Kidney epithelial cell (primary cell): ENCODE data around the gene RERE. TPM values are rescaled to one million over a fixed set of nuclear protein-coding genes. Genes with fewer than 3 reads are reported as not detected.

ENCODE experiments used
- DNase-seq: peaks from one replicate; pipeline ENCODE4 v3.0.0-alpha.2; 2010; ENCODE audit warnings: low read depth
- H3K27me3 ChIP-seq: 2 replicates; pipeline ENCODE4 v1.6.0; 2011; ENCODE audit warnings: low read length; ENCODE audit not compliant: control insufficient read depth, insufficient read depth
- H3K36me3 ChIP-seq: 2 replicates; pipeline ENCODE4 v1.5.1; 2011; ENCODE audit warnings: low read length; ENCODE audit not compliant: control insufficient read depth, insufficient read depth
- H3K4me3 ChIP-seq: 2 replicates; pipeline ENCODE4 v1.5.1; 2011; ENCODE audit warnings: low read depth, mild to moderate bottlenecking, control low read depth, low read length
- CTCF ChIP-seq: IDR thresholded peaks from 2 replicates; pipeline ENCODE4 v1.5.1; 2011; ENCODE audit warnings: mild to moderate bottlenecking, moderate library complexity, low read length, control low read depth, inconsistent platforms; ENCODE audit not compliant: insufficient read depth, poor library complexity, severe bottlenecking
- total RNA-seq: library from RNA; depleted of rRNA; stranded (reverse); fragments of >200 nt; gene quantifications from 2 replicates; pipeline ENCODE4 v1.2.3, GENCODE V29; 2015

RERE gene
- total RNA-seq, 1 donor from 2014 or later: 47.5 TPM

GRCh38 chr1:8516793-8517556 is 300.5 kb downstream of the RERE start:
- no peak for DNase-seq
- no peak for TF ChIP-seq CTCF
- Histone ChIP-seq H3K4me3 (no peak overlapping the region), H3K36me3 (no peaks in the 10 kb centered on the region), H3K27me3 (no peaks in the 10 kb centered on the region)

DNA sequence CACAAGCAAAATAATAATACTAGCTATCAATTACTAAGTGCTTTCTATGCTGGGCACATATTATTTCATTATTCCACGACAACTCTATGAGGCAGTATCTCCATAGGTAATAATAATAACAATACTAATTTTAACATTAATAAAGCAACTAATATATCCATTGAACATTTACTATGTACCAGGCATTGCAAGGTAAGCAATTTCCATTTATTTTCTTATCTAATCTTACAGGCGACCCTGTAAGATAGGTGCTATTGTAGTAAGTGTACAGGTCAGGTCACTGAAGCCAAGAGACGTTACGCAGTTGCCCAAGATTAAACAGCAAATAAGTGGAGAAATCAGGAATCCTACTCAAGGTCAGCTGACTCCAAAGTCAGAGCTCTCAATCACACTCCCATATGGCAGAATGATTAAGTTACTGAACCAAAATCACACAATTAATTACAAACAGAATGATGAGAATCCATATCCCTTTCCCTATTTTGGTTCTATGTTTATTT is 301.1 kb downstream of the RERE start:
- no peak for DNase-seq
- H3K27me3 ChIP-seq: no peaks in the 10 kb centered on the region
- H3K4me3 ChIP-seq: no peak overlapping the region
- TF ChIP-seq CTCF: no peak
- no peaks in the 10 kb centered on the region for H3K36me3 ChIP-seq

DNA sequence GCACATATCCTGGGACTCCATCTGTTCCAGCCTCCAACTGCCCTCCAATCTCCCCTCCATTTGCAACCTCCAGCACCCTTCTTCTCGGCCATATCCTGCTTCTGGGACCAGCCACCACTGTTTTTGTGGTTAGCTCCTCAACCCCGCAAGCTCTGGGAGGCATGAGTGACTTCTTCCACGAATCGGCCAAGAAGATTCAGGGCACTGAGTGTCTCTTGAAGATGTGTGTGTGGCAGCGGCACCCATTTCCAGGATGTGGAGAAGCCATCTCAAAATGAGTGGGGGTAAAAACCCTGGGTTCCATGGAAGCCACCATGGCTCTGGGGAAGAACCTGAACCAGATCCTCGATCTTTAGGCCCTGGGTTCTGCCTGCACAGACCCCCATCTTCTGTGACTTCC is 304.9 kb downstream of the RERE start:
- no peak for TF ChIP-seq CTCF
- Histone ChIP-seq H3K27me3 (no peaks in the 10 kb centered on the region), H3K36me3 (no peaks in the 10 kb centered on the region), H3K4me3 (no peak overlapping the region)
- DNase-seq: no peak

- no peak for DNase-seq
- no peak for TF ChIP-seq CTCF
- Histone ChIP-seq H3K4me3 (no peak overlapping the region), H3K36me3 (no peaks in the 10 kb centered on the region), H3K27me3 (no peaks in the 10 kb centered on the region)
These were observed 307.2 kb downstream of the RERE start for GRCh38 chr1:8510041-8510823.

DNA sequence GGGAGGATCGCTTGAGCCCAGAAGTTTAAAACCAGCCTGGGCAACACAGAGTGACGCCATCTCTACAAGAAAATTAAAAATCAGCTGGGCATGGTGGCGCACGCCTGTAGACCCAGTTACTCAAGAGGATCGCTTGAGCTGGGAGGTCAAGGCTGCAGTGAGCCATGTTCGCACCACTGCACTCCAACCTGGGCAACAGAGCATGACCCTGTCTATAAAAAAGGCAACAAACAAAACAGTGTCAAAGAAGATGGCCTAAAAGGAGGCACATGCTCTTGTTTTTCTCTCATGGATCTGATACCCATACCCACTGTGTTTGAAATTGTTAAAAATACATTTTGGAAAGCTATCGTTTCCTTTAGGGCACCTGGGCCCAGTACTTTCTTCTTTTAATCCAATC is 307.9 kb downstream of the RERE start:
- Histone ChIP-seq H3K4me3 (no peak overlapping the region), H3K27me3 (no peaks in the 10 kb centered on the region), H3K36me3 (no peaks in the 10 kb centered on the region)
- no peak for TF ChIP-seq CTCF
- no peak for DNase-seq
